SK-N-SH (cell line): ENCODE data around the gene EXOC4. TPM values are rescaled to one million over a fixed set of nuclear protein-coding genes. Genes with fewer than 3 reads are reported as not detected.

ENCODE experiments used
- CTCF ChIA-PET: fragments of 300-600, 350-600 bp; formaldehyde crosslinking; extraction: SDS; loops from one replicate; lab custom pipeline; 2021; lab: Yijun Ruan, JAX
- POLR2A ChIA-PET: fragments of 350-600 bp; sonication (Branson Sonifier 250); formaldehyde crosslinking; extraction: SDS; loops from one replicate; lab custom pipeline; 2020; ENCODE audit warnings: antibody characterized with exemption, inconsistent platforms; lab: Yijun Ruan, JAX
- DNase-seq: peaks from one replicate; pipeline ENCODE4 v3.0.0; 2012
- H2AFZ ChIP-seq: fragments of 200-600 bp; sonication (generic); 2 replicates; pipeline ENCODE4 v1.8.1; 2016; ENCODE audit warnings: antibody characterized with exemption, mild to moderate bottlenecking, low read depth
- H3F3A ChIP-seq: fragments of 200-600 bp; sonication (generic); replicated peaks from 2 replicates; pipeline ENCODE3; 2016; ENCODE audit warnings: antibody characterized with exemption, mild to moderate bottlenecking; ENCODE audit not compliant: insufficient read depth
- H3K27ac ChIP-seq, 2 experiments: fragments of 200-500 bp in 1 of 2; fragments of 200-600 bp in 1 of 2; sonication (Bioruptor generic) in 1 of 2; sonication (generic), shearing (Covaris generic) in 1 of 2; 2 replicates each; pipeline versions ENCODE4 v1.5.1 to v1.6.1; 2014 to 2016; ENCODE audit warnings: low read depth in 2 of 2, inconsistent platforms in 1 of 2, low read length in 1 of 2, mild to moderate bottlenecking in 1 of 2, mixed read lengths in 1 of 2
- H3K27me3 ChIP-seq: fragments of 200-600 bp; sonication (generic), shearing (Covaris generic); 2 replicates; pipeline ENCODE4 v1.6.1; 2016; ENCODE audit warnings: mixed run types; ENCODE audit not compliant: insufficient read depth
- H3K36me3 ChIP-seq, 2 experiments: fragments of 200-500 bp in 1 of 2; fragments of 200-600 bp in 1 of 2; sonication (Bioruptor generic) in 1 of 2; sonication (generic) in 1 of 2; replicated peaks in 1 of 2; 2 replicates each; pipeline versions ENCODE3 to v1.5.1; 2014 to 2016; ENCODE audit warnings: low read length in 1 of 2, mild to moderate bottlenecking in 1 of 2; ENCODE audit not compliant: insufficient read depth in 2 of 2, control insufficient read depth in 1 of 2
- H3K4me1 ChIP-seq, 2 experiments: fragments of 200-500 bp in 1 of 2; fragments of 200-600 bp in 1 of 2; sonication (Bioruptor generic) in 1 of 2; sonication (generic), shearing (Covaris generic) in 1 of 2; 2 replicates each; pipeline versions ENCODE4 v1.5.1 to v1.6.1; 2014 to 2016; ENCODE audit warnings: low read depth in 1 of 2, low read length in 1 of 2, mixed run types in 1 of 2; ENCODE audit not compliant: insufficient read depth in 2 of 2, control insufficient read depth in 1 of 2
- H3K4me2 ChIP-seq: fragments of 200-600 bp; sonication (generic), shearing (Covaris generic); 2 replicates; pipeline ENCODE4 v1.6.1; 2017; ENCODE audit warnings: mixed run types
- H3K4me3 ChIP-seq, 2 experiments: fragments of 200-500 bp in 1 of 2; fragments of 200-600 bp in 1 of 2; sonication (Bioruptor generic) in 1 of 2; sonication (generic), shearing (Covaris generic) in 1 of 2; 2 replicates each; pipeline versions ENCODE4 v1.5.1 to v1.8.1; 2014 to 2016; ENCODE audit warnings: low read depth in 2 of 2, inconsistent platforms in 1 of 2, low read length in 1 of 2, mild to moderate bottlenecking in 1 of 2, mixed read lengths in 1 of 2, moderate library complexity in 1 of 2
- H3K79me2 ChIP-seq: fragments of 200-600 bp; sonication (generic); 2 replicates; pipeline ENCODE4 v1.8.1; 2017; ENCODE audit warnings: mild to moderate bottlenecking; ENCODE audit not compliant: insufficient read depth
- H3K9ac ChIP-seq: fragments of 200-600 bp; sonication (generic); 2 replicates; pipeline ENCODE4 v1.6.1; 2017; ENCODE audit warnings: mixed run types
- H3K9me2 ChIP-seq: fragments of 200-600 bp; sonication (generic); 2 replicates; pipeline ENCODE4 v1.6.1; 2017; ENCODE audit warnings: mixed run types
- H3K9me3 ChIP-seq: fragments of 200-600 bp; sonication (generic); 2 replicates; pipeline ENCODE4 v1.6.1; 2017; ENCODE audit warnings: mixed run types, mild to moderate bottlenecking, moderate library complexity
- H4K20me1 ChIP-seq: fragments of 200-600 bp; sonication (generic); 2 replicates; pipeline ENCODE4 v1.6.1; 2017; ENCODE audit warnings: mild to moderate bottlenecking, mixed run types; ENCODE audit not compliant: insufficient read depth
- CHD2 ChIP-seq: fragments of 150-350 bp; IDR thresholded peaks from 2 replicates; pipeline ENCODE4 v1.6.1; 2018; ENCODE audit warnings: low read length; ENCODE audit not compliant: partially characterized antibody
- ELF1 ChIP-seq: IDR thresholded peaks from 2 replicates; pipeline ENCODE4 v1.4.0; 2012
- FOSL2 ChIP-seq: IDR thresholded peaks from 2 replicates; pipeline ENCODE4 v1.4.0; 2012; ENCODE audit warnings: low read depth, mild to moderate bottlenecking, moderate library complexity, borderline replicate concordance
- FOXJ3 ChIP-seq: sonication (generic); formaldehyde crosslinking; IDR thresholded peaks from 2 replicates; pipeline ENCODE4 v1.5.1; 2020; ENCODE audit warnings: mild to moderate bottlenecking, missing genetic modification reagents
- FOXM1 ChIP-seq: IDR thresholded peaks from 2 replicates; pipeline ENCODE4 v1.4.0; 2012; ENCODE audit warnings: low read depth, mild to moderate bottlenecking
- JUND ChIP-seq: IDR thresholded peaks from 2 replicates; pipeline ENCODE4 v1.4.0; 2012
- MAX ChIP-seq: IDR thresholded peaks from 2 replicates; pipeline ENCODE4 v1.4.0; 2012; ENCODE audit warnings: low read depth
- MXI1 ChIP-seq: IDR thresholded peaks from 2 replicates; pipeline ENCODE4 v1.6.1; 2012; ENCODE audit warnings: mild to moderate bottlenecking, low read depth, low read length, improper control_type of control experiment
- NFIC ChIP-seq: IDR thresholded peaks from 2 replicates; pipeline ENCODE4 v1.4.0; 2012; ENCODE audit warnings: borderline replicate concordance
- POLR2AphosphoS5 ChIP-seq: IDR thresholded peaks from 2 replicates; pipeline ENCODE4 v1.6.1; 2012; ENCODE audit warnings: low read depth, low read length
- RAD21 ChIP-seq: IDR thresholded peaks from 2 replicates; pipeline ENCODE4 v1.6.1; 2012; ENCODE audit warnings: mild to moderate bottlenecking, low read length
- RFX5 ChIP-seq: IDR thresholded peaks from 2 replicates; pipeline ENCODE4 v1.6.1; 2012; ENCODE audit warnings: mild to moderate bottlenecking, improper control_type of control experiment, low read length
- RXRA ChIP-seq: IDR thresholded peaks from 2 replicates; pipeline ENCODE4 v1.4.0; 2012; ENCODE audit warnings: low read depth, mild to moderate bottlenecking, borderline replicate concordance
- SIN3A ChIP-seq: IDR thresholded peaks from 2 replicates; pipeline ENCODE4 v1.6.1; 2012; ENCODE audit warnings: low read depth, mild to moderate bottlenecking, low read length, moderate library complexity, borderline replicate concordance
- TAF1 ChIP-seq: IDR thresholded peaks from 2 replicates; pipeline ENCODE4 v1.6.1; 2012; ENCODE audit warnings: low read depth, mild to moderate bottlenecking, low read length, moderate library complexity, borderline replicate concordance
- TCF12 ChIP-seq: IDR thresholded peaks from 2 replicates; pipeline ENCODE4 v1.4.0; 2012
- TEAD4 ChIP-seq: IDR thresholded peaks from 2 replicates; pipeline ENCODE4 v1.4.0; 2012; ENCODE audit warnings: mild to moderate bottlenecking, borderline replicate concordance; ENCODE audit not compliant: insufficient read depth
- USF2 ChIP-seq: fragments of 150-350 bp; IDR thresholded peaks from 2 replicates; pipeline ENCODE4 v1.6.1; 2017; ENCODE audit warnings: antibody characterized with exemption, low read length, low read depth, borderline replicate concordance
- ZBTB33 ChIP-seq: IDR thresholded peaks from 2 replicates; pipeline ENCODE4 v1.4.0; 2012; ENCODE audit warnings: low read depth, borderline replicate concordance
- WGBS: methylation state at CpG from one replicate; pipeline ENCODE4 v1.1.6; 2017; ENCODE audit warnings: low lambda C conversion rate; 5-methylcytosine and 5-hydroxymethylcytosine counted together
- polyA plus RNA-seq, 3 experiments: library from polyadenylated mRNA; depleted of rRNA; stranded (reverse); fragments of >200 nt; gene quantifications; 2 replicates each; pipeline ENCODE4 v1.2.3, GENCODE V29; 2012

EXOC4 gene
- polyA plus RNA-seq, 1 of the 3 experiments (the other 2 are of a cell fraction), result 37.3 TPM

GRCh38 chr7:133253519-133253875, 619 bp downstream of the EXOC4 start:
- H2AFZ ChIP-seq, result peak overlapping the region; percentile 95
- no peak for DNase-seq
- peak overlapping the region; percentile 51 to 90; a peak in 3 of 4 replicates for H3K27ac ChIP-seq
- peak overlapping the region; percentile 78 to 97 for H3K4me3 ChIP-seq
- ChIA-PET CTCF (interaction anchor here (0.8 to 1.5 kb wide), 4 partner anchors 10 to 40 kb away, joined by 3 to 4 read pairs (median 3); no protein-coding TSS in a partner anchor), POLR2A (interaction anchor here (0.9 to 2.0 kb wide), 5 partner anchors 9 to 172 kb away, joined by 3 to 7 read pairs (median 4); partner anchors contain the start of gene CHCHD3)
- peak overlapping the region; percentile 87 for H3K9ac ChIP-seq
- H3K4me2 ChIP-seq, result peak overlapping the region; percentile 79
- peaks cover 0 to 7% of the 10 kb centered on the region in 2 experiments; a peak in 3 of 4 replicates for H3K4me1 ChIP-seq
- H3K79me2 ChIP-seq, result peaks cover 54% of the 10 kb centered on the region
- H3K27me3 ChIP-seq, result no peaks in the 10 kb centered on the region
- peaks cover 7% of the 10 kb centered on the region; the same call in 1 of the 2 replicates for H3K9me3 ChIP-seq
- H3F3A ChIP-seq, result no peaks in the 10 kb centered on the region
- 5% methylated on average over 7 of the region's 7 CpGs for WGBS
- H3K36me3 ChIP-seq, result peaks cover 0 to 2% of the 10 kb centered on the region in 2 experiments
- H3K9me2 ChIP-seq, result no peaks in the 10 kb centered on the region
- TF ChIP-seq USF2 (0 out of 2 replicates have a peak, but pooled peaks have one; percentile 4), SIN3A (no peak), MXI1 (peak; percentile 64; the same call in 1 of the 2 replicates)
- no peaks in the 10 kb centered on the region for H4K20me1 ChIP-seq

GRCh38 chr7:133255486-133255885, 2.6 kb downstream of the EXOC4 start:
- no peaks in the 10 kb centered on the region for H3K9me3 ChIP-seq
- no peaks in the 10 kb centered on the region for H3F3A ChIP-seq
- ChIA-PET POLR2A (no interaction called here), CTCF (no interaction called here)
- H3K4me1 ChIP-seq, result peaks cover 0 to 7% of the 10 kb centered on the region in 2 experiments; a peak in 3 of 4 replicates
- peaks cover 0 to 2% of the 10 kb centered on the region in 2 experiments for H3K36me3 ChIP-seq
- no peak overlapping the region for H3K9ac ChIP-seq
- H3K4me2 ChIP-seq, result 0 out of 2 replicates have a peak overlapping the region, but pooled peaks have one; percentile 79
- no peaks in the 10 kb centered on the region for H3K27me3 ChIP-seq
- no peak overlapping the region for H3K4me3 ChIP-seq
- no peak overlapping the region for H3K27ac ChIP-seq
- H4K20me1 ChIP-seq, result no peaks in the 10 kb centered on the region
- H3K79me2 ChIP-seq, result peaks cover 74% of the 10 kb centered on the region
- no peaks in the 10 kb centered on the region for H3K9me2 ChIP-seq
- H2AFZ ChIP-seq, result no peak overlapping the region
- DNase-seq, result no peak
- TF ChIP-seq NFIC, result no peak
- no peak for TF ChIP-seq FOXM1
- no peak for TF ChIP-seq TCF12
- no peak for TF ChIP-seq JUND
- TF ChIP-seq FOSL2, result no peak
- TF ChIP-seq POLR2AphosphoS5, result no peak
- no peak for TF ChIP-seq TAF1
- no peak for TF ChIP-seq ELF1
- TF ChIP-seq CHD2, result no peak
- TF ChIP-seq RFX5, result no peak
- no peak for TF ChIP-seq FOXJ3
- no peak for TF ChIP-seq USF2
- no peak for TF ChIP-seq RXRA
- no peak for TF ChIP-seq MAX
- no peak for TF ChIP-seq ZBTB33
- TF ChIP-seq RAD21, result no peak
- TF ChIP-seq TEAD4, result no peak
- WGBS, result 98% methylated on average over 2 of the region's 2 CpGs
